A172 (cell line): Measurements from ENCODE around the gene RPL27A. TPM values are rescaled to one million over a fixed set of nuclear protein-coding genes. Genes with fewer than 3 reads are reported as not detected.
A peak's percentile ranks its signal among the peaks of the same experiment; 100 is the strongest.

Experiments
- DNase-seq: peaks from one replicate; pipeline ENCODE4 v3.0.0-alpha.2; 2015; ENCODE audit warnings: low spot score
- total RNA-seq: library from RNA; depleted of rRNA; stranded (reverse); fragments of >200 nt; shearing (Covaris generic); gene quantifications from 2 replicates; pipeline ENCODE4 v1.2.3, GENCODE V29; 2014; rRNA removed

The RPL27A gene
- total RNA-seq, 1 experiment from 2014 or later = 1,393 TPM

GRCh38 chr11:8720868-8721608, 38.4 kb downstream of the RPL27A start:
- no peak for DNase-seq

DNA sequence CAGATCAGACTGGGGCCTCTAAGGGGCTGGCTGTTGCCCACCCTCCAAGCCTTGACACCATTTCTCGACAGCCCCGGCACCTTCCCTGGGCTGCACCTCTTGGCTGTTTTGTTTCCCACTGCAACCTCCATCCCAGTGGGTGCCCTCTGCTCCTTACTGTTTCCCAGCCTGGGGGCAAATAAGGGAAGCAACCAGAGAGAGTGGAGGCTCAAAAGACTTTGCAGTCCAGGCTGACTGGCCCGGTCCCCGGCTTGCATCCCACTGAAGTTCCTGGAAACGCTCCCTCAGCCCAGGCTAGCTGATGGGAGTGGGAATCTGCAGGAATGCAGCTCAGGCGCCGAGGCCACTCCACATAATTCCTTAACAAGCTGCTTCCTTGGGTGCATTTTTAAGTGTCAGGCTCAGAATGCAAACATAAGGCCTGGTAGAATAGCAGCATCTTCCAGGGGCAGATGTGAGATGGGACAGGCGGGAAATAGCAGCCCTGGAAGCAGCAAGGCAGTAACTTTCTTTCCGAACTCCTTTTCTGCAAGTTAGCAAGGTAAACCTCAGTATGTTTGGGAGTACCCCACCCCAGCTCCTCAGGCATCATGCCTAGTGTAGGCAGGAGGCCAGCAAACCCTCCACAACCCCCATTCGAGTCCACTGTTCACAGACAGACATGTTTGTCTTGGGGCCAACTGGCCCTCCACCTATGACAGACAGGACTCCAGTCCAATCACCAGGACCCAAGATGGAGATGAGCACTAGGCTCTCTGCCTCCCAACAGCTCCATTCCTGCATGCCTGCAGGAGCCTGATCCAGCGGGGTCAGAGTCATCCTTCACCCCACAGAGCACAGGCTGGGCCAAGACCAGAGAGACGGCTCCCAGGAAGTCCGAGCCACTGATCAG, 39.3 kb downstream of the RPL27A start:
- DNase-seq = peak; percentile 29

GRCh38 chr11:8722809-8723208, 40.2 kb downstream of the RPL27A start:
- no peak for DNase-seq

GRCh38 chr11:8723711-8724110, 41.1 kb downstream of the RPL27A start:
- DNase-seq = no peak

DNA sequence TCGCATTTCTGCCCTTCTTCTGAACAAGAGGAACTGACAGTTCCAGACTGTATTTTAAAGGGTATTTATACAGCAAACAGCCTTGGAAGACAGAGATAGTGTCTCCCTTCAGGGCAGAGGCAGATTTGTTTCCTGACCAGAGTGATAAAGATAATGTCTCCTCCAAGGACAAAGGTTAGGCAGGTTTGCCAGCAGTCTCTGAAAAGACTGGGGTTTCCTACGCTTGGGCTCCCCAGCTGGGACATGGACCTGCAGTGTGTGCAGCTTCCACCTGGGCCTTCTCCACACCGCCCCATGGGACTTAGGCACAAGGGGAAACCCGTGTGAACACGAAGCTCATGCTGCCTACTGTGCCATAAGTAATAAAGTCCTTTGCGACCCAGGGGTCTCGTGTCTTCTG, 42.1 kb downstream of the RPL27A start:
- no peak for DNase-seq

DNA sequence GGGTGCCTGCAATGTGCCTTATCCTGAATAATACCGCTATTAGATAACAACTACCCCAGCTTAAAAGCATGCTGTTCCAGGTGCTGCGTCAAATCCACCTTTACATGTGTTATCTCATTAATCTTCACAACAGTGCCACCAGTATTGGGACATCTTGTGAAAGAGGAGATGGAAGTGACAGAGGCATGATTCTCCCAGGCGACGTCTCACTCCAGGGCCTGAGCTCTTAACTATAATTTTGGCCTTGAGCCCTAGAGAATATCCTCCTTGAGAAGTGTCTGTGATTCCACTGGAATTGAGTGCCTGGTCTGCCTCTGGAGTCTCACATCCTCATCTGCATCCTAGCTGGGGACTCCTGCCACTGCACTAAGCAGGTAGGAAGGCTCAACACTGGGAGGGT, 43.8 kb downstream of the RPL27A start:
- DNase-seq = no peak

- DNase-seq = peak; percentile 74
These were observed 46.0 kb downstream of the RPL27A start for GRCh38 chr11:8728563-8728962.

DNA sequence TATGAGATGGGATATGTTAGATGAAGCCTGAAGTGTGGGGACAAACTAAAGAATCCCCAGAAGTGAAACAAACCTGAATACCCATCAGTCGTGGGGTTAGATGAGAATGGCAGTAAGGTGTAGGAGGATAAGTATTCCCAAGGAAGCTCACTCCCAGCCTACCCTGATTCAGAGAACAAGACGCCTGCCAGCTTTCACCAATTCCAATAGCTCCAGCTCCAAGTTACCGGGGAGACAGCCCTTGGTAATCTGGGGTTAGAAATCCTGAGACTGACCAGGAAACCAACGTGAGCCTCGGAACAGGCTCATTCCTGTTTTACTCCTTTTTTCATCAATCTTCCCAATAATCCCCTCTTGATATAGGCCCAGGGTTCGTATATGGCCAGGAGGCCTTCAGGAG, 46.5 kb downstream of the RPL27A start:
- no peak for DNase-seq

GRCh38 chr11:8729837-8730696, 47.5 kb downstream of the RPL27A start:
- no peak for DNase-seq

DNA sequence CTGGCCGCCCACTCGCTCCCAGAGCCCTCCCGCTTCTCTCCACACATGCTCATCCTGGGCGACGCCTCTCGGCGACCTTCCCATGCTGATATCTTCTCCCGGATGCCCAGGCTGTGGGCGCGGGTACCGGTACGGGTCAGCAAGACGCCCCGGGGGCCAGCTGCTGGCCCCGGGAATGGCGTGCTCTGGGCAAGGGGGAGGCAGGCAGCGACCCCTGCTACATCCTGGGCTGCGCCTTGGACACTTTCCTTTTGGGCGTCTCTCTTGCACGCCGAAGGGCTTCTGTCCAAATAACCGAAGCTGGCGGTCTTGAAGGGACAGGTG, 48.1 kb downstream of the RPL27A start:
- DNase-seq = no peak

DNA sequence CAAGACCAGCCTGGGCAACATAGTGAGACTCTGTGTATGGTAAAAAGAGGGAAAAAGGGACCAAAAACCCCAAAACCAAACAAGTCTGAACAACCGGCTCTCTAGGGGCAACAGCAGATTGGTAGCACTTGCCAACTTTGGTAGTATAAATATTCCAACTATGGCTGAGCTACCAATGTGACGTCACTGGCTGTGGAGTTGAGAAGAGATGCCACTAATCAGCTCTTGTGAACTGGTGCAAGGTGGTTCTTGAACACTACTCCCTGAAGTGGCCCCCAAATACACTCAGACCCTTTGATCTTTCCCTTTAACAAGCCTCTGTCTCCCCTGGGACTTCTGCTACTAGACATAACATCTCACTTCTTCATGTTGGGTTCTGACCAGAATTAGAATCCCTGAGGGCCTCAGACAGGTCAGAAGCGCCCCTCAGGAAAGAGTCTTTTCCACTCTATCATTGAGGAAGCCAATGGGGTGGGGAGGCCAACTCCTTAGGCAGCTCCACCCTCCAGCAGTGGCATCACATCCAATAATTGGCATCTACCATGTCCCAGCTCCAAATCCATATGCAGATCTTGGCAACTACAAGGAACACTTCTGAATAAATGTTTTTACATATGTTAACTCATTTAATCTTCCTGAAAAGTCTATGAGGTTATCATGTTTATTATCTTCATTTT, 49.2 kb downstream of the RPL27A start:
- DNase-seq = no peak

- DNase-seq = no peak
These were observed 49.7 kb downstream of the RPL27A start for GRCh38 chr11:8732324-8732670.

- DNase-seq = peak; percentile 84
These were observed 50.2 kb downstream of the RPL27A start for GRCh38 chr11:8732748-8733241.

GRCh38 chr11:8733852-8734251, 51.3 kb downstream of the RPL27A start:
- DNase-seq = no peak

DNA sequence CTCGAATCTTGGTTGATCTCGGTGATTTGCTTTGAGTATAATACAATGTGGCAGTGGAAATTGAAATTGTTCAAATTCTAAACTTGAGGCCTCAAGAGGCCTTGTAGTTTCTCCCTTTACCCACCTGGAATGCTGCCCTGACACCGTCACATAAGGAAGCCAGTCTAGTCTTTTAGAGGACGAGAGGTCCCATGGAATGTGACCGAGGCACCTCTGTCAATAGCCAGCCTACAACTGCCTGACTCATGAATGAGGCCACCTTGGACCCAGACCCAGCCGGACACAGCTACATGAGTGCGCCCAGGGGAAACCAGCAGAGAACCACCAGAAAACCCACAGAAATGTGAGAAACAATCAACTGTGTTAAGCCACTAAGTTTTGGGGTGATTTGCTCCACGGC, 52.5 kb downstream of the RPL27A start:
- no peak for DNase-seq

- no peak for DNase-seq
These were observed 56.8 kb downstream of the RPL27A start for GRCh38 chr11:8739309-8739793.

Other genes with a start within 250 kb of the RPL27A start
- 17.2 and 31.3 TPM in 2 replicates for gene STK33, start 88.6 kb upstream of the RPL27A start, total RNA-seq
- 1.4 and 1.8 TPM in 2 replicates for gene TRIM66, start 127 bp upstream of the RPL27A start, total RNA-seq
- gene AKIP1, start 228.4 kb downstream of the RPL27A start, total RNA-seq = 126 and 130 TPM in 2 replicates